ENCODE measurements around the gene NMBR. TPM values are rescaled to one million over a fixed set of nuclear protein-coding genes. Genes with fewer than 3 reads are reported as not detected.
"Not testable (repeated sequence)": the region's sequence is repeated elsewhere in the genome, so short reads cannot be mapped to it uniquely, and the experiment has no call there.

Gene NMBR
- total RNA-seq, 1 experiment from 2014 or later, result not detected

GRCh38 chr6:142068416-142068815, 78.5 kb downstream of the NMBR start:
- Histone ChIP-seq H4K5ac (ENCODE audit: insufficient read length, low read depth, low read length) (no peak overlapping the region), H3K18ac (ENCODE audit: insufficient read length, low read depth, low read length) (no peak overlapping the region), H2BK15ac (ENCODE audit: low read depth, low read length) (no peak overlapping the region), H4K8ac (replicated peaks; ENCODE audit: insufficient read length, low read depth, low read length) (no peak overlapping the region), H3K14ac (ENCODE audit: insufficient read depth, low read length) (no peak overlapping the region), H2AK5ac (ENCODE audit: insufficient read length, low read length) (no peak overlapping the region), H2BK12ac (ENCODE audit: insufficient read length, low read depth, low read length) (no peak overlapping the region), H2BK5ac (ENCODE audit: insufficient read length, low read length) (no peak overlapping the region), H3K56ac (ENCODE audit: insufficient read length, low read depth, low read length) (no peak overlapping the region), H3K4me2 (ENCODE audit: insufficient read depth, insufficient read length, low read length) (no peak overlapping the region), H2BK20ac (ENCODE audit: low read depth, low read length, poor library complexity, severe bottlenecking) (no peak overlapping the region), H3T11ph (ENCODE audit: low read length) (no peak overlapping the region), H3K4me1 (ENCODE audit: insufficient read depth, low read length) (no peaks in the 10 kb centered on the region), H3K79me1 (ENCODE audit: insufficient read depth, low read depth, low read length, poor library complexity, severe bottlenecking) (no peaks in the 10 kb centered on the region), H3K79me2 (ENCODE audit: insufficient read depth, low read length) (no peaks in the 10 kb centered on the region), H3K23ac (ENCODE audit: insufficient read length, low read depth, low read length) (no peak overlapping the region), H3K4ac (ENCODE audit: low read depth, low read length) (no peak overlapping the region), H4K20me1 (ENCODE audit: control insufficient read depth, insufficient read depth, insufficient read length) (no peaks in the 10 kb centered on the region), H2BK120ac (ENCODE audit: low read depth, low read length, poor library complexity, severe bottlenecking) (no peak overlapping the region), H3K27me3 (ENCODE audit: insufficient read depth, low read length) (no peaks in the 10 kb centered on the region), H3K9ac (ENCODE audit: extremely low read depth, insufficient read length, low read length) (no peak overlapping the region), H3K9me3 (ENCODE audit: control insufficient read depth, low read depth, low read length) (no peaks in the 10 kb centered on the region), H4K91ac (ENCODE audit: insufficient read length, low read depth, low read length) (no peak overlapping the region), H2AFZ (ENCODE audit: low read length) (no peak overlapping the region), H3K27ac (ENCODE audit: insufficient read length, low read depth, low read length) (no peak overlapping the region), H3K23me2 (ENCODE audit: insufficient read length, low read depth, low read length, poor library complexity, severe bottlenecking) (no peaks in the 10 kb centered on the region)
- H3K36me3 Mint-ChIP-seq (ENCODE audit: insufficient read depth in 1 of 3, low read depth in 3 of 3), result peaks cover 2 to 6% (median 4%) of the 10 kb centered on the region in 3 experiments; a peak in 3 of 7 replicates
- peaks cover 0 to 8% of the 10 kb centered on the region in 2 experiments; a peak in 3 of 5 replicates for H3K9me3 Mint-ChIP-seq
- no peaks in the 10 kb centered on the region for H3K27me3 Mint-ChIP-seq (ENCODE audit: low read depth)
- no peak for TF ChIP-seq CTCF (conservative IDR thresholded peaks at IDR 0.05)
- no peak overlapping the region for H3K4me3 Mint-ChIP-seq
- H3K27ac Mint-ChIP-seq, result no peak overlapping the region
- H3K4me1 Mint-ChIP-seq, result no peaks in the 10 kb centered on the region
- DNase-seq, result no peak

GRCh38 chr6:142062861-142063260, 84.1 kb downstream of the NMBR start:
- not testable (repeated sequence) for H3K36me3 Mint-ChIP-seq (ENCODE audit: insufficient read depth in 1 of 3, low read depth in 3 of 3); H2BK20ac ChIP-seq (ENCODE audit: low read depth, low read length, poor library complexity, severe bottlenecking); H3K9me3 ChIP-seq (ENCODE audit: control insufficient read depth, low read depth, low read length); H3K56ac ChIP-seq (ENCODE audit: insufficient read length, low read depth, low read length); H3K27ac ChIP-seq (ENCODE audit: insufficient read length, low read depth, low read length); H3K4me1 ChIP-seq (ENCODE audit: insufficient read depth, low read length); H3K9me3 Mint-ChIP-seq; H3K79me2 ChIP-seq (ENCODE audit: insufficient read depth, low read length); H3K4ac ChIP-seq (ENCODE audit: low read depth, low read length); H2BK120ac ChIP-seq (ENCODE audit: low read depth, low read length, poor library complexity, severe bottlenecking); H3K4me1 Mint-ChIP-seq; H4K8ac ChIP-seq (replicated peaks; ENCODE audit: insufficient read length, low read depth, low read length); H2AFZ ChIP-seq (ENCODE audit: low read length); H4K5ac ChIP-seq (ENCODE audit: insufficient read length, low read depth, low read length); H3K23me2 ChIP-seq (ENCODE audit: insufficient read length, low read depth, low read length, poor library complexity, severe bottlenecking); H3K4me3 Mint-ChIP-seq; H3K23ac ChIP-seq (ENCODE audit: insufficient read length, low read depth, low read length); H3T11ph ChIP-seq (ENCODE audit: low read length); H4K91ac ChIP-seq (ENCODE audit: insufficient read length, low read depth, low read length); H2BK5ac ChIP-seq (ENCODE audit: insufficient read length, low read length); H3K27me3 Mint-ChIP-seq (ENCODE audit: low read depth); H4K20me1 ChIP-seq (ENCODE audit: control insufficient read depth, insufficient read depth, insufficient read length); DNase-seq; H2BK12ac ChIP-seq (ENCODE audit: insufficient read length, low read depth, low read length); H3K79me1 ChIP-seq (ENCODE audit: insufficient read depth, low read depth, low read length, poor library complexity, severe bottlenecking); H2AK5ac ChIP-seq (ENCODE audit: insufficient read length, low read length); H3K4me2 ChIP-seq (ENCODE audit: insufficient read depth, insufficient read length, low read length); H3K14ac ChIP-seq (ENCODE audit: insufficient read depth, low read length); H2BK15ac ChIP-seq (ENCODE audit: low read depth, low read length); H3K27me3 ChIP-seq (ENCODE audit: insufficient read depth, low read length); H3K9ac ChIP-seq (ENCODE audit: extremely low read depth, insufficient read length, low read length); H3K18ac ChIP-seq (ENCODE audit: insufficient read length, low read depth, low read length)
- WGBS (ENCODE audit: extremely low coverage, insufficient read length, low lambda C conversion rate), result no CpG with 5 or more reads among the region's 4 CpGs
- peak overlapping the region in 1 of 3 experiments; percentile 17; a peak in 1 of 7 replicates for H3K27ac Mint-ChIP-seq

All from H9 (cell line).